ENCODE measurements around the gene POLR3C.

POLR3C gene

GRCh38 chr1:145871994-145872924, 48.3 kb downstream of the POLR3C start:
- DNase-seq (ENCODE audit: low spot score): peak; percentile 57

DNA sequence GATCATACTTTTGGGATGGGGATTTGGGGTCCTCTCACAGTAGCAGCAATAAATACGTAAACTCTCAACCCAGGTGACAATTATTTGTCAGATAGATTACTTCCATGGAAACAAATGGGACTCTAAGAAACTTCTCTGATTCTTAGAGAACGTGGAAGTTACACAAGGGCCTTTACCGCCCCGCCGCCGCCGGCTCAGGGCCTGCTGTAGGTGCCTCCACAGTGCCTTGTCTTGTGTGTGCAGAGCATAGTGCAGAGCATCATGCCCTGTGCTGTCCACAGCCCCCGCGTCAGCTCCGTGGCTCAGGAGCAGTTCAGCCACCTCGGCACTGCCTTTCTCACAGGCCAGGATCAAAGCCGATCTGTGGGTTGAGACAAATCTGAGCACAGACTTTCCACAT, 50.6 kb downstream of the POLR3C start:
- no peak for DNase-seq (ENCODE audit: low spot score)

DNA sequence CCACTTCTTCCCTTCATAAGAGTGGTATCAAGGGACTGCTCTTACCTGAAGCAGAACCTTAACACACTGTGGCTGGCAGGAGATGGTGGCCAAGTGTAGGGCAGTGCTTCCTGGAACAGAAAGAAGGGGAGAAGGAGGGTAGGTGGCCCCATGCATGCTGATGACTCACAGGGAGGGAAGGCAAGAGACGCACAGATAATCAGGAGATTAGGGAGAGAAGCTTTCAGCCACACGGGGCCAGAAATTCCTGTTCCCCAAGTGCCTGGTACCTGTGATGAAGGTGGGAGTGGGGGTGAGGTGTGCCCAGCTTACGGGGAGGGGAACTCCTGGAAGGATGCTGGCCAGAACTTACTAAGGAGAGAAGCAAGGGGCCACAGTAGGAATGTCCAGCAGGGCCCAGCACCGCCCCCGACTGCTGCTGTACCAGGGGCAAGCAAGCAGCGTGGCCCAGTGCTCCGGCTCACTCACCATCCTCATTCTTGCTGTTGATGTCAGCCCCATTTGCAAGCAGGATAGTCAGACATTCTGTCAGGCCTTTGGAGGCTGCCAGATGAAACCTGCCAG, 54.0 kb downstream of the POLR3C start:
- DNase-seq (ENCODE audit: low spot score): no peak

DNA sequence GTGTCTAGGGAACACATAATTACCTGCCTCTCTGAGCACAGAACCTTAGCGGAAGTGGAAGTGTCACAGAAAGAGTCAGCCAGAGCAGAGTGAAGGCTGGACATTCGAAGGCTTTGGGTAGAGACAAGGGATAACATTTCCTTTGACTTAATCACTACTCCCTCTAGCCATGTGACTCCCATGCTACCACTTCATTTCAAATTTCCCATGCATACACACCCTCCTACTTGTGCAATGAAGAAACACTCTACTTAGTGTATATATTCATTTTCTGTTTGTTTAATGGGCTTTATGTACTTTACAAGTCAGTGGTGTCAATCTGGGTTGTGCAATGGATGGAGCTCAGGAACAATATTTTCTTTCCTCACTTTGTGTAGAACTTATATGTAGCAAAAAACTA, 54.7 kb downstream of the POLR3C start:
- DNase-seq (ENCODE audit: low spot score): no peak

- DNase-seq (ENCODE audit: low spot score): no peak
Measured at GRCh38 chr1:145879775-145880174, 55.8 kb downstream of the POLR3C start.

GRCh38 chr1:145884675-145885074, 60.7 kb downstream of the POLR3C start:
- peak; percentile 49 for DNase-seq (ENCODE audit: low spot score)

DNA sequence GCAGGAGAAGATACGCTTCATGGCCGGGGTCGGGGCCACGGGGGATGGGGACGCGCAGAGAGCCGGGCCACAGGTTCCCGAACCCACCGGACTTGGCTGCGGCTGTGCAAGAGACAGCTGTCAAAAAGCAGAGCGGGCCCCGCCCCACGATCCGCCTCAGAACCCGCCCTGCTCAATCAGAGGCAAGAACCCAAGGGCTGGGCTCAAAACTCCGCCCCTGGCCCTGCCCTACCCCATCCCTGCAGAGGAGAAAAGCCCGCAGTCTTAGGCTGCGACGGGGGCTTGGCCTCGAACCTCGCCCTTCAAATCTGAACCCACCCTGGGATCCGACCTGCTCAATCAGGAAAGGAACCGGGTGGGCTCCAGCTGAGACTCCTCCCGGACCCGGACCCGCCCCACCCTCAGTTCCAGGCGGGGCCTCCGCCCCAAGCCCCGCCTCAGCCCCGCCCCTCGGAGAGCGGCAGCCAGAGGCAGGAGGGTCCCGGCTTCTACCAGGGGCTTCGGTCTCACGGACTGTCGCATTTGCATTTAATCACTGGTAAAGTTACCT, 61.8 kb downstream of the POLR3C start, which contains the start of gene ANKRD35:
TSS of gene ANKRD35 (minus strand) at position 129 of the 550 bp plus-strand sequence. CDS start at position 21, 108 bp downstream.
- DNase-seq (ENCODE audit: low spot score): peak; percentile 90

DNA sequence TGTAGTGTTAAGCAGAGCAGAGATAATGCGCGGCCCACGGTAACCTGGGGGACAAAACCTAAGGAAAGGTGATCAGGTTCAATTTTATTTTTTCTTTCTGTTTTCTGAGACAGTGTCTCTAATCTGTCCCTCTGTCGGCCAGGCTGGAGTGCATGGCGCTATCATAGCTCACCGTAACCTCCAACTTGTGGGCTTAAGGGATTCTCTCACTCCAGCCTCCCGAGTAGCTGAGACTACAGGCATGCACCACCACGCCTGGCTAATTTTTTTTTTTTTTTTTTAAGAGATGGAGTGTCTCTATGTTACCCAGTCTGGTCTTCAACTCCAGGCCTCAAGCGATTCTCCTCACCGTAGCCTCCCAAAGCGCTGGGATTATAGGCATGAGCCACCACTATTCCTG, 62.4 kb downstream of the POLR3C start:
- no peak for DNase-seq (ENCODE audit: low spot score)

DNA sequence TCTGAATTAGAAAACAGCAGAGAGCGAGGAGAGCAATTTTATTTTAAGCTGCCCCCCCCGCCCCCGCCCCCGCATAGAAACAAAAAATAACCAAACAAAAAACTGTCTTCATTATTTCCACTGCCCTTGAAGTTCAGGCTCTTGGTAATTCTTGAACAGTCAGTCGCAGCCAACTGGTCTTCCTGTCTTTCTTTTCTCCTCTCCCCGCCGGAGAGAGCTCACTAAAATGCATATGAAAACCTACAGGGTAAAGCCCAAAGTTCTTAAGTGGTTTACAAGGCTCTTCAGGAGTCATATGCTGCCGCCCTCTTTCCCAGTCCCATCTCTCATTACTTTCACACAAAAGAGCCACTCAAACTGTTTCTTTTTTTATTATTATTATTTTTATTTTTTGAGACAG, 62.8 kb downstream of the POLR3C start:
- no peak for DNase-seq (ENCODE audit: low spot score)

DNA sequence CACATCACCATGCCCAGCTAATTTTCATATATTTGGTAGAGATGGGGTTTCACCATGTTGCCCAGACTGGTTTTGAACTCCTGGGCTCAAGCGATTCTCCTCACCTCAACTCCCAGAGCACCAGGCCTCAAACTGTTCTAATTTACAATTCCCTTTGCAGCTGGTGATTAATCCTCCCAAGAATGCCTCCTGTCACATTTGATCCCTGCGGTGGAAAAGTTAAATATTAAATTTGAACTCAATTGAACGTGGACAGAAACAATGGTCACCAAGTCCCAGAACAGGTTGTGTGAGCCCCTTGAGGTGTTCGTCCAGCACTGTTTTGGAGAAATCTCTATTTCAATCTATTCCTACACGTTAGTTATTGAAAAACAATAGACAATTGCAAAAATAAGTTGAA, 63.6 kb downstream of the POLR3C start:
- no peak for DNase-seq (ENCODE audit: low spot score)

GRCh38 chr1:145889722-145890121, 65.7 kb downstream of the POLR3C start:
- DNase-seq (ENCODE audit: low spot score): no peak

DNA sequence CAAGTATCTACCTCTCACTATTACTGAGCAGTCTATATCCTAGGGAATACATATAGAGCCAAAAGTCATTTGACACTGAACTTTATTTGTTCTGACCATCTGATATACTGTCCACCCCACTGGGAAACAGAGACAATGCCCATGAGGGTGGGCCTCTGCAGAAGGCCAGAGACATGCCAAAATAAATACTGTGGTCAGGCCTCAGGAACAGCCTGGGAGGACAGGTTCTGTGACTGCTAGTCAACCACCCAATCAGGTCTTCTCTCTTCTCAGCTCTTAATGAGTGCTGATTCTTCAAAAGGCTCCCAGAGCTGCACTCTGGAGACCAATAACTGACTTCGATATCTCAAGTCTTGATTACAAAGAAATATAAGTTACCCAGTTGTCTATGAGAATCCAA, 67.1 kb downstream of the POLR3C start:
- no peak for DNase-seq (ENCODE audit: low spot score)

DNA sequence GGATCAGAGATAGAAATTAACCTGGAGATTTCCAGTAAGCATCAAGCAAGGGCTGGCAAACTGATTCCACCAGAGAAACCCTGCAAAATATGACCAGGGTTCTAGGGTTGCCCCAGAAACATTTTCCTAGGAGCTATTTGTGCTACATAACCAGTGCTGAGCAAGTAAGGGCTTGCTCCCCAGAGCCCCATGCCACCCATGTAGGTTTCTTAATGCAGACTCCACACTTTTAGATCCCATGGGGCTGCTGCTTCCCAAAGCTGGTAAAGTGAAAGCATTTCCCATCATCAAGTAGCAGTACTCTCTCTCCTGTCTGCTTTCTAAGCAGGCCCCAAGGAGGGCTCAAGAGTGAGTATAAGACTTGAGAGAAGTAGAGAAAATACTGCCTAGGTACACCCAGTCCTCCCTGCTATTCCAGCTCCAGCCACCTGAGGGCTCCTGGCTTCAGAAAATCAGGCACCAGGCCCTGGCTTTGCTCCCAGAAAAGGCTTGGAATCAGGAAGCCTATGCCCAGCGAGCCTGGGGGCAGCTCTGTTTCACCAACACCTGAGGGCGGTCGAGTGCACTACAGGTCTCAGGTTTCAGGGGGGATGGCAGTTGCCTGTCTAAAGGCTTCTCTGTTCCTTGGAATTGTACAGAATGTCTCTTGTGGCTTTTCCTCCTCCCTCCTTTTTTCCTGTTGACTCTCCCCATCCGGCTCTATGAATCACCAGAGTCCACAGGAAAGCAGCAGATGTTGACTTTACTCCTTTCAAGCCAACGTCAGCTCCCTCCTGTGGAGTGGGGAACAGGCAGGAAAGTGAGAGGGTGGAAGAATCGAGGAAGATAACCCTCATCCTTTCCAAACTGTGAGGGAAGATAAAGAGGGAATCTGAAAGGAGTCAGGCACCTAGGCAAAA, 67.8 kb downstream of the POLR3C start:
- peak; percentile 92 for DNase-seq (ENCODE audit: low spot score)

GRCh38 chr1:145892486-145893087, 68.6 kb downstream of the POLR3C start:
- DNase-seq (ENCODE audit: low spot score): no peak

DNA sequence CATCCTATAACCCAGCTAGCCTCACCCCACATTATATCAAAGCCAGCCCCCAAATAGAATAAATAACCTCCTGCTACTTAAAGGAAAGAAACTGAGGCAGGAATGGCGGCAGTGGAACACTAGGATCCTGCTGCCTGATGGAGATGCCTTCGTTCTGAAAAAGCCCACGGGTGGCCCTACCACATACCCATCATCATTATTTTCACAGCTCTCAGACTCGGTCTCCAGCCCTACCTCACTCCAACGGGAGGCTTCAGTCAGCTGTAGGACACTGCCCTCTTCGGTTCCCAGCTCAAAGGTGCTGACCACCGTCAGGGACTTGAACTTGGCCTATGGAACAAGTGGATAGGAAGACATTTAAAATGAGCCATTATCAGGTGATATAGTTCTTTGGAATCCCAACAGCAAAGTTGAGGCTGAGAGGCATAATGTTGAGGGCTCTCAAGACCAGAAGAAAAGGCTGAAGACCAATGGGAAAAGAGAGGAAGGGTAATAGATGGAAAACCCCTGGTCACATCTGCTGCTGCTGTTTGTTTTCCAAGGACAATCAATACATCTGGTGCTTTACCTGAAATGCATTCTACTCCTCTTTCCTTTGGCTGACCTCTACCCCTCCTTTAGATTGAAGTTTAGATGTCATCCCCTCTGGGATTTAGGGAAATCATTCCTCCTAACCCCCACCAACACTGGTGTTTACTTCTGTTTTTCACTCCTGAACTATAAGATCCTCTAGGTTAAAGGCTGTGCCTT, 69.5 kb downstream of the POLR3C start:
- no peak for DNase-seq (ENCODE audit: low spot score)

All from AG08396 (cell line).